ENCODE measurements around the gene TMPRSS6. TPM values are rescaled to one million over a fixed set of nuclear protein-coding genes. Genes with fewer than 3 reads are reported as not detected.

Gene TMPRSS6
- total and polyA plus RNA-seq, 4 experiments from 2014 or later = 0.61 to 0.90 TPM; not detected in 2

DNA sequence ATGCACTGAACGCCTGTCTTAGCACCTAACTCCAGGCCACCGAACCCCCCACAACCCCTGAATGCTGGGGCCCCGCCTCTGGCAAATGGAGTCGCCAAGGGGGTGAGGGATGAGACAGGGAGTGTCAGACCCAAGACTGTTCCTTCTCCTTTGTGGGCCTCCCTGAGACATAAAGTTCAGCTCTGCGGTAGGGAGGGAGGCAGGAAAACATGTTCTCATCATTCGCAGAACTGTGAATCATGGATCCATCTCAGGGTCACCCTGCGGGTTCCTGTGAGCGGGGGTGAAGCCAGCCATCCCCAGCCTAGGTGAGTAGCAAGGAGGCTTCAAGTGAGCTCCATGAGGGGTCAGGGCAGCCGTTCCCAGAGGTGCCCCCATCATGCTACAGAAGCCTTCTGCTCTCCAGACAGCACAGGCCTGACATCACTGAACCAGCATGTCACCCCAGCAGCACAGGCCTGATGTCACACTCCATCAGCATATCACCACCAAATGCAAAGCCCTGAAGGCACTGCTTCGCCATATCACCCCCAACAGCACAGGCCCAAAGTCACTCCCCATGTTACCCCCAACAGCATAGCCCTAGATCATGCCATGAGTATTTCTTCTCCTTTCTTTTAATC, 27.2 kb downstream of the TMPRSS6 start:
- CTCF ChIA-PET (ENCODE audit: partially characterized antibody) = interaction anchor here (2.2 kb wide), 1 partner anchor 117 kb away, joined by 7 read pairs; no protein-coding TSS in a partner anchor
- no peaks in the 10 kb centered on the region for H3K9me3 ChIP-seq (ENCODE audit: control insufficient read depth in 1 of 2, low read length in 2 of 2)
- Mint-ChIP-seq H3K27ac (peak overlapping the region; percentile 20 to 99 (median 73)), H3K36me3 (peaks cover 0 to 3% of the 10 kb centered on the region in 2 donors), H3K27me3 (peaks cover 0 to 3% of the 10 kb centered on the region in 2 donors), H3K4me1 (peaks cover 28 to 54% (median 40%) of the 10 kb centered on the region in 4 donors), H3K9me3 (no peaks in the 10 kb centered on the region), H3K4me3 (no peak overlapping the region)
- no peak overlapping the region for H3K4me3 ChIP-seq (ENCODE audit: low read length in 2 of 2)
- no peak for DNase-seq
- POLR2A ChIA-PET (ENCODE audit: partially characterized antibody) = interaction anchor here (1.9 kb wide), 1 partner anchor 40 kb away, joined by 8 read pairs; no protein-coding TSS in a partner anchor
- H3K4me1 ChIP-seq (ENCODE audit: insufficient read depth, low read length) = peaks cover 34% of the 10 kb centered on the region
- no peaks in the 10 kb centered on the region for H3K27me3 ChIP-seq (ENCODE audit: insufficient read depth, low read length)
- intact Hi-C loops (cut with micrococcal nuclease) = no loop called here
- no peak overlapping the region for H3K27ac ChIP-seq (ENCODE audit: low read depth, low read length)
- H3K36me3 ChIP-seq (ENCODE audit: insufficient read depth, low read length) = no peaks in the 10 kb centered on the region

DNA sequence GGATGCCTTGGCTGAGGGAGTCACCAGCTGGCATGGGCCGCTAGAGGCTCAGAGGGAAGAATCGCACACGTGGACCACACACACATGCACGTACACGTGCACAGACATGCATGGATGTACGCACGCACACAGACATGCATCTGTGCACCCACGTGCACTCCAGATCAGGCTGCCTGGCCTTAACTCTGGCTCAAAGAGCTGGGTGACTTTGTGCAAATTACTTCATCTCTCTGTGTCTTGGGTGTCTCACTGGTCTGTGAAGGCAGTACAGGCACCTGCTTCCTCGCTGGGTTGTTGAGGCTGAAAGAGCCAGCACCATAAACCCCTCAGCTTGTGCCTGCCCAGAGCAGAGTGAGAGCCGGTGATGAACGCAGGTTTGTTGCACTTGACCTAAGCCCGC, 28.7 kb downstream of the TMPRSS6 start:
- H3K9me3 Mint-ChIP-seq = no peaks in the 10 kb centered on the region
- H3K4me1 Mint-ChIP-seq = peaks cover 28 to 54% (median 40%) of the 10 kb centered on the region in 4 donors
- H3K27me3 Mint-ChIP-seq = peaks cover 0 to 3% of the 10 kb centered on the region in 2 donors
- intact Hi-C loops (cut with micrococcal nuclease) = no loop called here
- H3K4me1 ChIP-seq (ENCODE audit: insufficient read depth, low read length) = peaks cover 34% of the 10 kb centered on the region
- H3K4me3 Mint-ChIP-seq = no peak overlapping the region
- ChIA-PET CTCF (ENCODE audit: partially characterized antibody) (interaction anchor here (1.3 to 2.2 kb wide), 2 partner anchors 36 to 119 kb away, joined by 4 to 7 read pairs; no protein-coding TSS in a partner anchor), POLR2A (ENCODE audit: partially characterized antibody) (interaction anchor here (1.8 to 3.9 kb wide), 4 partner anchors 41 to 137 kb away, joined by 7 to 37 read pairs (median 20); partner anchors contain the start of gene IL2RB)
- peaks cover 0 to 3% of the 10 kb centered on the region in 2 donors for H3K36me3 Mint-ChIP-seq
- no peaks in the 10 kb centered on the region for H3K36me3 ChIP-seq (ENCODE audit: insufficient read depth, low read length)
- no peaks in the 10 kb centered on the region for H3K27me3 ChIP-seq (ENCODE audit: insufficient read depth, low read length)
- H3K27ac Mint-ChIP-seq = peak overlapping the region; percentile 83 to 100 (median 99)
- DNase-seq = no peak
- H3K4me3 ChIP-seq (ENCODE audit: low read length in 2 of 2) = no peak overlapping the region
- H3K27ac ChIP-seq (ENCODE audit: low read depth, low read length) = peak overlapping the region; percentile 71
- H3K9me3 ChIP-seq (ENCODE audit: control insufficient read depth in 1 of 2, low read length in 2 of 2) = no peaks in the 10 kb centered on the region

DNA sequence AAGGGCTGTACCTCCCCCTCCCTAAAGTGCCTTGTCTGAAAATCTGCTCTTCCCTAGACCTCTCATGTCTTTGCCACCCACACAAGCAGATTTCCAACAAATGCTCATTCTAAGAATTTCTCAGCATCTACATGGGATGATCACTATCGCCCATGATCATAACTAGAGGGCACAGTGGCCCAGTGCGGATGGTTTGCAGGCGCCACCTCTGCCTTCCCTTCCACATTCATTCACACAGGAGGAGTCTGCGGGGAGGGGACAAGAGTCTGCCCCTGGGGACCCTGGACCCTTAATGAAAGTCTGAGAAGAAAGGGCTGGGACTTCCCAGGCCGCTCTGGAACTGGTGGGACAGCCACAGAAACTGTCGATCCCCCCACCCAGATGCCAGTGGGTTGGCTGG, 29.1 kb downstream of the TMPRSS6 start:
- peaks cover 0 to 1% (median 0%) of the 10 kb centered on the region in 8 donors for H3K9me3 Mint-ChIP-seq
- Histone ChIP-seq H3K9me3 (ENCODE audit: control insufficient read depth in 1 of 2, low read length in 2 of 2) (no peaks in the 10 kb centered on the region), H3K4me3 (ENCODE audit: low read length in 2 of 2) (no peak overlapping the region), H3K4me1 (ENCODE audit: insufficient read depth, low read length) (peaks cover 34% of the 10 kb centered on the region), H3K27me3 (ENCODE audit: insufficient read depth, low read length) (no peaks in the 10 kb centered on the region), H3K27ac (ENCODE audit: low read depth, low read length) (peak overlapping the region; percentile 71), H3K36me3 (ENCODE audit: insufficient read depth, low read length) (no peaks in the 10 kb centered on the region)
- H3K27me3 Mint-ChIP-seq = peaks cover 0 to 3% of the 10 kb centered on the region in 2 donors
- POLR2A ChIA-PET (ENCODE audit: partially characterized antibody) = interaction anchor here (1.0 to 3.9 kb wide), 12 partner anchors 10 to 304 kb away, joined by 3 to 45 read pairs (median 6); partner anchors contain the start of genes IFT27 and IL2RB
- H3K27ac Mint-ChIP-seq = peak overlapping the region; percentile 94 to 100 (median 99)
- intact Hi-C loops (cut with micrococcal nuclease) = no loop called here
- H3K36me3 Mint-ChIP-seq = peaks cover 0 to 3% of the 10 kb centered on the region in 2 donors
- H3K4me3 Mint-ChIP-seq = peak overlapping the region in 6 of 8 donors; percentile 27 to 84 (median 64)
- no peak for DNase-seq
- CTCF ChIA-PET (ENCODE audit: partially characterized antibody) = interaction anchor here (0.9 to 2.9 kb wide), 21 partner anchors 11 to 486 kb away, joined by 3 to 61 read pairs (median 4); partner anchors contain the start of gene IL2RB
- H3K4me1 Mint-ChIP-seq = peaks cover 28 to 54% (median 40%) of the 10 kb centered on the region in 4 donors

DNA sequence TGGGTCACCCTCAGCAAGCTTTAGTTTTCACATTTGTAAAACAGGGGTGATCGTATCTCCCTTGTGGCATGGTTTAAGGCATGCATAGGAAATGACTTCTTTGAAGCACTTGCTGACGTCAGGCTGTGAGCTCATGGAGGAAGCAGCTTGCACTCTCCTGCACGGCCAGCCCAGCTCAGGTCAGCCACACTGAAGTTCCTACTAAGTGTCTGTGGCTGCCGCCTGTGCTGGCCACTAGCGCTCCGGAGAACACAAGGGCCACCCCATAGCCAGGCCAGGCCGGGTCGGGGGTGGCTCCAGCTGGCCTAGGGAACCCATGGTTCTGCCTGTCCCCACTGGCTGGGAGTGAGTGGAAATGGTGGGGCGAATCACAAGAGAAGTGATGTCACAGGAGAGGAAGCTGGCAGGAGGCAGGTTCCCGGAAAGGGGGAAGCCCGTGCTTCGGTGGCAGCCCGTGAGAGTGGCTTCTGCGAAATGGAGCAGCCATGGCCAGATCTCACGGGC, 29.8 kb downstream of the TMPRSS6 start:
- ChIA-PET POLR2A (ENCODE audit: partially characterized antibody) (interaction anchor here (0.7 to 3.9 kb wide), 20 partner anchors 10 to 304 kb away, joined by 3 to 45 read pairs (median 4); partner anchors contain the start of genes IFT27, IL2RB and KCTD17), CTCF (ENCODE audit: partially characterized antibody) (interaction anchor here (0.7 to 2.9 kb wide), 27 partner anchors 12 to 487 kb away, joined by 3 to 61 read pairs (median 4); partner anchors contain the start of genes IL2RB and RAC2)
- no peaks in the 10 kb centered on the region for H3K36me3 ChIP-seq (ENCODE audit: insufficient read depth, low read length)
- peaks cover 0 to 3% of the 10 kb centered on the region in 2 donors for H3K36me3 Mint-ChIP-seq
- no peaks in the 10 kb centered on the region for H3K27me3 ChIP-seq (ENCODE audit: insufficient read depth, low read length)
- peak overlapping the region; percentile 94 to 100 (median 99) for H3K27ac Mint-ChIP-seq
- peaks cover 28 to 54% (median 40%) of the 10 kb centered on the region in 4 donors for H3K4me1 Mint-ChIP-seq
- H3K27me3 Mint-ChIP-seq = peaks cover 0 to 5% of the 10 kb centered on the region in 2 donors
- peaks cover 0 to 1% (median 0%) of the 10 kb centered on the region in 8 donors for H3K9me3 Mint-ChIP-seq
- peak overlapping the region; percentile 71 for H3K27ac ChIP-seq (ENCODE audit: low read depth, low read length)
- H3K4me3 Mint-ChIP-seq = peak overlapping the region; percentile 21 to 84 (median 69)
- peak; percentile 90 to 98 (median 94) for DNase-seq
- peaks cover 34% of the 10 kb centered on the region for H3K4me1 ChIP-seq (ENCODE audit: insufficient read depth, low read length)
- no peaks in the 10 kb centered on the region for H3K9me3 ChIP-seq (ENCODE audit: control insufficient read depth in 1 of 2, low read length in 2 of 2)
- intact Hi-C loops (cut with micrococcal nuclease) = loop anchor here (1.0 to 5.0 kb wide), 3 partner anchors 43 to 163 kb away; partner anchors contain the start of gene RAC2
- no peak overlapping the region for H3K4me3 ChIP-seq (ENCODE audit: low read length in 2 of 2)

DNA sequence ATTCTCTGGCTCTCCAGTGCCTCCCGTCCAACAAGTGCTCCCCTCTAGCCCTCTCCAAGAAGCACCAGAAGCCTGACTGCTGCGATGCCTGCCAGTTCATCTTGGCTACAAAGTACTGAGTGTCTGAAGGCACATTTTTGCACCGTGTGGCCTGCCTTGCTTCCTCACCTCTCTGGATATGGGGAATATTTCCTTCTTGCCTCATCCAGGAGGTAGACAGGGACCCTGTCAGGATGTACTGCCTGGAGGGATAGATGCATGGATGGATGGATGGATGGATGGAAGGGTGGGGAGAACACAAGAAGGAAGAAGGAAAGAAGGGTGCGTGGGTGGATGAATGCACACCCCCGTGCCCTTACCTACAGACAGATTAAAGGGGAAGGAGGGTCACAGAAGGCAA, 30.4 kb downstream of the TMPRSS6 start:
- peak overlapping the region in 7 of 8 donors; percentile 46 to 84 (median 77) for H3K4me3 Mint-ChIP-seq
- H3K27me3 Mint-ChIP-seq = peaks cover 4 to 5% of the 10 kb centered on the region in 2 donors

GRCh38 chr22:37077802-37078448, 31.6 kb downstream of the TMPRSS6 start:
- Histone ChIP-seq H3K27ac (ENCODE audit: low read depth, low read length) (peak overlapping the region; percentile 44), H3K27me3 (ENCODE audit: insufficient read depth, low read length) (no peaks in the 10 kb centered on the region), H3K36me3 (ENCODE audit: insufficient read depth, low read length) (no peaks in the 10 kb centered on the region), H3K4me1 (ENCODE audit: insufficient read depth, low read length) (peaks cover 34% of the 10 kb centered on the region), H3K9me3 (ENCODE audit: control insufficient read depth in 1 of 2, low read length in 2 of 2) (no peaks in the 10 kb centered on the region), H3K4me3 (ENCODE audit: low read length in 2 of 2) (no peak overlapping the region)
- peaks cover 26 to 52% (median 39%) of the 10 kb centered on the region in 4 donors for H3K4me1 Mint-ChIP-seq
- CTCF ChIA-PET (ENCODE audit: partially characterized antibody) = interaction anchor here (0.8 to 3.3 kb wide), 13 partner anchors 44 to 380 kb away, joined by 3 to 61 read pairs (median 5); partner anchors contain the start of gene RAC2
- peaks cover 0 to 3% of the 10 kb centered on the region in 2 donors for H3K36me3 Mint-ChIP-seq
- POLR2A ChIA-PET (ENCODE audit: partially characterized antibody) = interaction anchor here (0.9 to 3.9 kb wide), 6 partner anchors 43 to 122 kb away, joined by 3 to 45 read pairs (median 19); partner anchors contain the start of gene IL2RB
- intact Hi-C loops (cut with micrococcal nuclease) = loop anchor here (1.0 to 5.0 kb wide), 4 partner anchors 88 to 182 kb away; partner anchors contain the start of gene RAC2
- peak overlapping the region; percentile 93 to 100 (median 99) for H3K27ac Mint-ChIP-seq
- H3K9me3 Mint-ChIP-seq = peaks cover 0 to 1% (median 0%) of the 10 kb centered on the region in 8 donors
- peaks cover 4 to 5% of the 10 kb centered on the region in 2 donors for H3K27me3 Mint-ChIP-seq
- peak overlapping the region in 7 of 8 donors; percentile 2 to 73 (median 51) for H3K4me3 Mint-ChIP-seq
- peak; percentile 76 to 85 (median 81) for DNase-seq

More for the DNA sequence above, 30.4 kb downstream of the TMPRSS6 start:
- POLR2A ChIA-PET (ENCODE audit: partially characterized antibody) = interaction anchor here (0.7 to 3.9 kb wide), 19 partner anchors 11 to 303 kb away, joined by 3 to 45 read pairs (median 5); partner anchors contain the start of genes IFT27, IL2RB and KCTD17
- no peaks in the 10 kb centered on the region for H3K27me3 ChIP-seq (ENCODE audit: insufficient read depth, low read length)
- peaks cover 34% of the 10 kb centered on the region for H3K4me1 ChIP-seq (ENCODE audit: insufficient read depth, low read length)
- peak overlapping the region; percentile 71 for H3K27ac ChIP-seq (ENCODE audit: low read depth, low read length)
- H3K36me3 ChIP-seq (ENCODE audit: insufficient read depth, low read length) = no peaks in the 10 kb centered on the region
- H3K4me3 ChIP-seq (ENCODE audit: low read length in 2 of 2) = peak overlapping the region; percentile 0 to 7
- H3K36me3 Mint-ChIP-seq = peaks cover 0 to 3% of the 10 kb centered on the region in 2 donors
- intact Hi-C loops (cut with micrococcal nuclease) = loop anchor here (1.0 to 5.0 kb wide), 3 partner anchors 43 to 163 kb away; partner anchors contain the start of gene RAC2
- no peak for DNase-seq
- CTCF ChIA-PET (ENCODE audit: partially characterized antibody) = interaction anchor here (0.7 to 2.9 kb wide), 21 partner anchors 24 to 488 kb away, joined by 3 to 61 read pairs (median 5); partner anchors contain the start of genes IL2RB and RAC2
- no peaks in the 10 kb centered on the region for H3K9me3 ChIP-seq (ENCODE audit: control insufficient read depth in 1 of 2, low read length in 2 of 2)
- H3K4me1 Mint-ChIP-seq = peaks cover 28 to 54% (median 40%) of the 10 kb centered on the region in 4 donors
- peak overlapping the region; percentile 94 to 100 (median 99) for H3K27ac Mint-ChIP-seq
- H3K9me3 Mint-ChIP-seq = peaks cover 0 to 1% (median 0%) of the 10 kb centered on the region in 8 donors
